IPS DF 6.9 (cell line): ENCODE measurements around the gene FRMD4B.

Experiments used
- DNase-seq: peaks from one replicate; pipeline ENCODE4 v3.0.0-alpha.2; 2013; ENCODE audit warnings: low read depth, low spot score
- H3K27ac ChIP-seq: one replicate; pipeline ENCODE4 v1.5.1; 2013; ENCODE audit warnings: low read length, control low read depth
- H3K27me3 ChIP-seq: 2 replicates; pipeline ENCODE4 v1.6.1; 2013; ENCODE audit warnings: mild to moderate bottlenecking, low read length; ENCODE audit not compliant: control insufficient read depth, insufficient read depth
- H3K36me3 ChIP-seq: 2 replicates; pipeline ENCODE4 v1.6.1; 2013; ENCODE audit warnings: low read length; ENCODE audit not compliant: control insufficient read depth, insufficient read depth
- H3K4me1 ChIP-seq: 2 replicates; pipeline ENCODE4 v1.6.1; 2013; ENCODE audit warnings: low read length; ENCODE audit not compliant: control insufficient read depth, insufficient read depth
- H3K4me3 ChIP-seq: 2 replicates; pipeline ENCODE4 v1.5.1; 2013; ENCODE audit warnings: mild to moderate bottlenecking, low read length
- H3K9me3 ChIP-seq: 2 replicates; pipeline ENCODE4 v1.6.1; 2013; ENCODE audit warnings: low read length, inconsistent platforms; ENCODE audit not compliant: control insufficient read depth, insufficient read depth
- WGBS: extraction: QIAGEN DNeasy Blood & Tissue Kit; methylation state at CpG from one replicate; pipeline ENCODE4 v1.1.7; 2013; ENCODE audit warnings: mixed read lengths, missing lambda C conversion rate; ENCODE audit not compliant: insufficient read length, insufficient coverage; 5-methylcytosine and 5-hydroxymethylcytosine counted together

The FRMD4B gene

GRCh38 chr3:69161587-69162307 is 224.1 kb downstream of the FRMD4B start:
- no peaks in the 10 kb centered on the region for H3K4me1 ChIP-seq
- no peak overlapping the region for H3K27ac ChIP-seq
- WGBS: no CpG with 5 or more reads among the region's 5 CpGs
- no peak overlapping the region for H3K4me3 ChIP-seq
- H3K9me3 ChIP-seq: no peaks in the 10 kb centered on the region
- no peaks in the 10 kb centered on the region for H3K27me3 ChIP-seq
- no peak for DNase-seq
- H3K36me3 ChIP-seq: no peaks in the 10 kb centered on the region

GRCh38 chr3:69160525-69160924 is 225.4 kb downstream of the FRMD4B start:
- Histone ChIP-seq H3K36me3 (no peaks in the 10 kb centered on the region), H3K4me1 (no peaks in the 10 kb centered on the region), H3K4me3 (no peak overlapping the region), H3K27me3 (no peaks in the 10 kb centered on the region), H3K27ac (no peak overlapping the region), H3K9me3 (no peaks in the 10 kb centered on the region)
- DNase-seq: no peak
- no CpG with 5 or more reads among the region's 4 CpGs for WGBS

GRCh38 chr3:69160107-69160506 is 225.8 kb downstream of the FRMD4B start:
- H3K4me1 ChIP-seq: no peaks in the 10 kb centered on the region
- no peak overlapping the region for H3K27ac ChIP-seq
- no peaks in the 10 kb centered on the region for H3K36me3 ChIP-seq
- no peaks in the 10 kb centered on the region for H3K27me3 ChIP-seq
- no peak overlapping the region for H3K4me3 ChIP-seq
- no peaks in the 10 kb centered on the region for H3K9me3 ChIP-seq
- no CpG with 5 or more reads among the region's 2 CpGs for WGBS
- DNase-seq: no peak

GRCh38 chr3:69149586-69149985 is 236.3 kb downstream of the FRMD4B start:
- Histone ChIP-seq H3K36me3 (no peaks in the 10 kb centered on the region), H3K9me3 (no peaks in the 10 kb centered on the region), H3K4me1 (peaks cover under 1% of the 10 kb centered on the region; the same call in 1 of the 2 replicates), H3K27ac (no peak overlapping the region), H3K4me3 (no peak overlapping the region), H3K27me3 (no peaks in the 10 kb centered on the region)
- WGBS: no CpG with 5 or more reads among the region's 3 CpGs
- DNase-seq: no peak

GRCh38 chr3:69145688-69146087 is 240.2 kb downstream of the FRMD4B start:
- Histone ChIP-seq H3K4me1 (peaks cover 2% of the 10 kb centered on the region; the same call in 1 of the 2 replicates), H3K27me3 (peaks cover 3% of the 10 kb centered on the region; the same call in 1 of the 2 replicates), H3K36me3 (no peaks in the 10 kb centered on the region)

GRCh38 chr3:69144631-69145245 is 241.2 kb downstream of the FRMD4B start:
- Histone ChIP-seq H3K4me3 (no peak overlapping the region), H3K9me3 (no peaks in the 10 kb centered on the region), H3K27me3 (peaks cover 3% of the 10 kb centered on the region; the same call in 1 of the 2 replicates), H3K4me1 (peaks cover 2% of the 10 kb centered on the region; the same call in 1 of the 2 replicates), H3K36me3 (no peaks in the 10 kb centered on the region), H3K27ac (no peak overlapping the region)
- WGBS: no CpG with 5 or more reads among the region's 3 CpGs
- DNase-seq: peak; percentile 29

More at GRCh38 chr3:69145688-69146087, 240.2 kb downstream of the FRMD4B start:
- Histone ChIP-seq H3K27ac (no peak overlapping the region), H3K4me3 (no peak overlapping the region), H3K9me3 (no peaks in the 10 kb centered on the region)
- no peak for DNase-seq

GRCh38 chr3:69143612-69144011 is 242.3 kb downstream of the FRMD4B start:
- no CpG with 5 or more reads among the region's 3 CpGs for WGBS
- Histone ChIP-seq H3K27me3 (peaks cover 3% of the 10 kb centered on the region; the same call in 1 of the 2 replicates), H3K9me3 (no peaks in the 10 kb centered on the region), H3K4me1 (peaks cover 2% of the 10 kb centered on the region; the same call in 1 of the 2 replicates), H3K36me3 (no peaks in the 10 kb centered on the region), H3K27ac (no peak overlapping the region), H3K4me3 (no peak overlapping the region)
- no peak for DNase-seq

- Histone ChIP-seq H3K4me1 (peaks cover 2% of the 10 kb centered on the region; the same call in 1 of the 2 replicates), H3K27ac (no peak overlapping the region), H3K27me3 (peaks cover 3% of the 10 kb centered on the region; the same call in 1 of the 2 replicates), H3K4me3 (no peak overlapping the region), H3K9me3 (no peaks in the 10 kb centered on the region), H3K36me3 (no peaks in the 10 kb centered on the region)
- no CpG with 5 or more reads among the region's 4 CpGs for WGBS
- no peak for DNase-seq
Measured at GRCh38 chr3:69142797-69143454, 243.0 kb downstream of the FRMD4B start.

- no peak overlapping the region for H3K4me3 ChIP-seq
Measured at GRCh38 chr3:69142090-69142489, 243.8 kb downstream of the FRMD4B start.

GRCh38 chr3:69141313-69141712 is 244.6 kb downstream of the FRMD4B start:
- Histone ChIP-seq H3K27me3 (peaks cover 3% of the 10 kb centered on the region; the same call in 1 of the 2 replicates), H3K9me3 (no peaks in the 10 kb centered on the region), H3K36me3 (no peaks in the 10 kb centered on the region), H3K27ac (no peak overlapping the region), H3K4me3 (no peak overlapping the region), H3K4me1 (peaks cover 2% of the 10 kb centered on the region; the same call in 1 of the 2 replicates)
- no peak for DNase-seq

More at GRCh38 chr3:69142090-69142489, 243.8 kb downstream of the FRMD4B start:
- no CpG with 5 or more reads among the region's 3 CpGs for WGBS
- H3K9me3 ChIP-seq: no peaks in the 10 kb centered on the region
- H3K27me3 ChIP-seq: peaks cover 3% of the 10 kb centered on the region; the same call in 1 of the 2 replicates
- no peak overlapping the region for H3K27ac ChIP-seq
- H3K4me1 ChIP-seq: peaks cover 2% of the 10 kb centered on the region; the same call in 1 of the 2 replicates
- DNase-seq: no peak
- H3K36me3 ChIP-seq: no peaks in the 10 kb centered on the region
